Esophagus muscularis mucosa (tissue), 4 donors: Measurements from ENCODE around the gene HECA. TPM values are rescaled to one million over a fixed set of nuclear protein-coding genes. Genes with fewer than 3 reads are reported as not detected.
"Not testable (repeated sequence)": the region's sequence is repeated elsewhere in the genome, so short reads cannot be mapped to it uniquely, and the experiment has no call there.

Experiments used
- DNase-seq: peaks from one replicate; pipeline ENCODE4 v3.0.0-alpha.2; 2017; ENCODE audit errors: extremely low spot score
- H3K27ac ChIP-seq, 4 donors: fragments of 200-600 bp; sonication (generic); replicated peaks in 1 of 4; 1 replicate in 3 of 4; 2 replicates in 1 of 4; pipeline ENCODE4 v1.5.1; 2016 to 2019; ENCODE audit warnings: mild to moderate bottlenecking in 1 of 4
- H3K27me3 ChIP-seq, 4 donors: fragments of 200-600 bp; sonication (generic); one replicate each; pipeline versions ENCODE4 v1.5.1 to v1.6.0; 2016 to 2019
- H3K36me3 ChIP-seq, 4 donors: fragments of 200-600 bp; sonication (generic); one replicate each; pipeline ENCODE4 v1.5.1; 2016 to 2019
- H3K4me1 ChIP-seq, 4 donors: fragments of 200-600 bp; sonication (generic); one replicate each; pipeline ENCODE4 v1.5.1; 2016 to 2019
- H3K4me3 ChIP-seq, 4 donors: fragments of 200-600 bp; sonication (generic); 1 replicate in 2 of 4; 2 replicates in 2 of 4; pipeline ENCODE4 v1.5.1; 2016 to 2019; ENCODE audit warnings: mild to moderate bottlenecking in 4 of 4, moderate library complexity in 1 of 4
- H3K9me3 ChIP-seq, 4 donors: fragments of 200-600 bp; sonication (generic); 1 replicate in 3 of 4; 2 replicates in 1 of 4; pipeline ENCODE4 v1.5.1; 2016 to 2019
- CTCF ChIP-seq, 3 experiments: fragments of 200-600 bp in 2 of 3; fragments of 450-650 bp in 1 of 3; sonication (generic) in 2 of 3; IDR thresholded peaks; one replicate each; pipeline ENCODE4 v1.5.1; 2017 to 2019; ENCODE audit warnings: antibody characterized with exemption in 3 of 3, mild to moderate bottlenecking in 2 of 3, moderate library complexity in 1 of 3
- EP300 ChIP-seq: sonication (generic); formaldehyde crosslinking; IDR thresholded peaks from one replicate; pipeline ENCODE4 v1.6.1; 2017; ENCODE audit warnings: antibody characterized with exemption
- POLR2A ChIP-seq: fragments of 450-650 bp; IDR thresholded peaks from one replicate; pipeline ENCODE4 v1.6.1; 2017; ENCODE audit warnings: antibody characterized with exemption, moderate library complexity, mild to moderate bottlenecking, low read depth
- POLR2AphosphoS5 ChIP-seq, 2 donors: sonication (generic); formaldehyde crosslinking; IDR thresholded peaks; one replicate each; pipeline ENCODE4 v1.6.1; 2017; ENCODE audit warnings: antibody characterized with exemption in 2 of 2
- WGBS: methylation state at CpG from one replicate; pipeline ENCODE4 v1.1.5; 2018; 5-methylcytosine and 5-hydroxymethylcytosine counted together
- intact Hi-C: fragments of 100-400 bp; cut with DNase I; formaldehyde crosslinking; loops from one replicate; pipeline ENCODE4 v1.15.1; 2023
- total RNA-seq, 4 donors: library from RNA; depleted of rRNA; stranded (reverse); fragments of >200 nt; gene quantifications; one replicate each; pipeline versions ENCODE4 v1.1.0 to v1.2.1, GENCODE V29; 2016

HECA gene
- total RNA-seq, 4 donors from 2014 or later = 43.2 to 68.4 (median 52.4) TPM

- Histone ChIP-seq H3K27ac (no peak overlapping the region), H3K9me3 (no peaks in the 10 kb centered on the region), H3K4me1 (peaks cover 23 to 58% (median 45%) of the 10 kb centered on the region in 4 donors), H3K36me3 (no peaks in the 10 kb centered on the region), H3K4me3 (no peak overlapping the region), H3K27me3 (no peaks in the 10 kb centered on the region)
- TF ChIP-seq POLR2A (no peak), CTCF (IDR thresholded peaks at IDR 0.05) (no peak), POLR2AphosphoS5 (IDR thresholded peaks at IDR 0.05) (no peak), EP300 (no peak)
- intact Hi-C loops = no loop called here
- WGBS = 92% methylated on average over 9 of the region's 9 CpGs
- DNase-seq = no peak
Observed at GRCh38 chr6:139154881-139155547, 20.1 kb downstream of the HECA start.

GRCh38 chr6:139156102-139156501 is 21.2 kb downstream of the HECA start:
- WGBS = 90% methylated on average over 5 of the region's 5 CpGs
- intact Hi-C loops = no loop called here
- no peak for TF ChIP-seq POLR2A
- TF ChIP-seq CTCF (IDR thresholded peaks at IDR 0.05) = no peak
- no peak for TF ChIP-seq EP300
- no peak for TF ChIP-seq POLR2AphosphoS5 (IDR thresholded peaks at IDR 0.05)

GRCh38 chr6:139156551-139156950 is 21.7 kb downstream of the HECA start:
- no peak for DNase-seq
- peaks cover 28 to 73% (median 48%) of the 10 kb centered on the region in 4 donors for H3K4me1 ChIP-seq
- no peak overlapping the region for H3K4me3 ChIP-seq
- WGBS = 89% methylated on average over 4 of the region's 4 CpGs
- H3K27ac ChIP-seq = no peak overlapping the region
- no peaks in the 10 kb centered on the region for H3K9me3 ChIP-seq
- H3K27me3 ChIP-seq = no peaks in the 10 kb centered on the region
- TF ChIP-seq EP300 (no peak), CTCF (IDR thresholded peaks at IDR 0.05) (no peak), POLR2AphosphoS5 (IDR thresholded peaks at IDR 0.05) (no peak), POLR2A (no peak)
- intact Hi-C loops = no loop called here
- no peaks in the 10 kb centered on the region for H3K36me3 ChIP-seq

More at GRCh38 chr6:139156102-139156501, 21.2 kb downstream of the HECA start:
- H3K4me1 ChIP-seq = peaks cover 24 to 69% (median 49%) of the 10 kb centered on the region in 4 donors
- no peaks in the 10 kb centered on the region for H3K9me3 ChIP-seq
- no peak overlapping the region for H3K4me3 ChIP-seq
- no peak overlapping the region for H3K27ac ChIP-seq
- DNase-seq = no peak
- no peaks in the 10 kb centered on the region for H3K27me3 ChIP-seq
- H3K36me3 ChIP-seq = no peaks in the 10 kb centered on the region

- H3K27ac ChIP-seq, H3K4me3 ChIP-seq, H3K27me3 ChIP-seq, H3K36me3 ChIP-seq, DNase-seq, intact Hi-C loops, H3K9me3 ChIP-seq: not testable (repeated sequence)
- H3K4me1 ChIP-seq = peaks cover 29 to 74% (median 48%) of the 10 kb centered on the region in 4 donors
- WGBS = 61% methylated on average over 5 of the region's 5 CpGs
Observed at GRCh38 chr6:139157086-139157485, 22.2 kb downstream of the HECA start.

- TF ChIP-seq POLR2AphosphoS5 (IDR thresholded peaks at IDR 0.05) = no peak
- H3K4me1 ChIP-seq = peaks cover 22 to 64% (median 44%) of the 10 kb centered on the region in 4 donors
- no peaks in the 10 kb centered on the region for H3K36me3 ChIP-seq
- intact Hi-C loops = no loop called here
- H3K4me3 ChIP-seq = no peak overlapping the region
- H3K27ac ChIP-seq = no peak overlapping the region
- no peaks in the 10 kb centered on the region for H3K27me3 ChIP-seq
- 87% methylated on average over 4 of the region's 4 CpGs for WGBS
- DNase-seq = no peak
- no peaks in the 10 kb centered on the region for H3K9me3 ChIP-seq
Observed at GRCh38 chr6:139159016-139159415, 24.1 kb downstream of the HECA start.

GRCh38 chr6:139161169-139161568 is 26.3 kb downstream of the HECA start:
- TF ChIP-seq POLR2A = no peak
- TF ChIP-seq EP300 = no peak
- H3K27ac ChIP-seq = no peak overlapping the region
- no peak overlapping the region for H3K4me3 ChIP-seq
- peaks cover under 1 to 3% (median 1%) of the 10 kb centered on the region in 4 donors for H3K36me3 ChIP-seq
- intact Hi-C loops = no loop called here
- H3K27me3 ChIP-seq = no peaks in the 10 kb centered on the region
- WGBS = 56% methylated on average over 1 of the region's 1 CpG
- no peak for DNase-seq
- peaks cover 20 to 51% (median 42%) of the 10 kb centered on the region in 4 donors for H3K4me1 ChIP-seq
- H3K9me3 ChIP-seq = no peaks in the 10 kb centered on the region
